CD4-positive, alpha-beta T cell treated with Interleukin-17A for 4 hours (primary cell): ENCODE results near the gene EFHD1.
"Not testable (repeated sequence)": the region's sequence is repeated elsewhere in the genome, so short reads cannot be mapped to it uniquely, and the experiment has no call there.

Experiments
- DNase-seq: peaks from one replicate; pipeline ENCODE4 v3.0.0-alpha.2; 2020; ENCODE audit warnings: mixed read lengths

The EFHD1 gene

DNA sequence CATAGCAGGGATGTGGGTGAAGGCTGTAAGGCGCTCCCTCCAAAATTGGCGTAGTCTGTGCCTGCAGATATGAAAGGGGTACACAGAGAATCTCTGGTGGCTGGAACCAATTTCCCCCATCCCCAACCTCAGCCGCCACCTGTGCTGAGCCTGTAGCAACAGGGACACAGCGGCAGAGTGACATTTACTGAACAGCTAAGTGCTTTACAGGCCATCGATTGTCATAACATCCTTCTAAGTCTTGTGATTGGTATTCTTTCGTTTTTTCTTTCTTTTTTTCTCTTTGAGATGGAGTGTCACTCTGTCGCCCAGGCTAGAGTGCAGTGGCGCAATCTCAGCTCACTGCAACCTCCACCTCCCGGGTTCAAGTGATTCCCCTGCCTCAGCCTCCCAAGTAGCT, 12.2 kb upstream of the EFHD1 start:
- DNase-seq, result no peak

DNA sequence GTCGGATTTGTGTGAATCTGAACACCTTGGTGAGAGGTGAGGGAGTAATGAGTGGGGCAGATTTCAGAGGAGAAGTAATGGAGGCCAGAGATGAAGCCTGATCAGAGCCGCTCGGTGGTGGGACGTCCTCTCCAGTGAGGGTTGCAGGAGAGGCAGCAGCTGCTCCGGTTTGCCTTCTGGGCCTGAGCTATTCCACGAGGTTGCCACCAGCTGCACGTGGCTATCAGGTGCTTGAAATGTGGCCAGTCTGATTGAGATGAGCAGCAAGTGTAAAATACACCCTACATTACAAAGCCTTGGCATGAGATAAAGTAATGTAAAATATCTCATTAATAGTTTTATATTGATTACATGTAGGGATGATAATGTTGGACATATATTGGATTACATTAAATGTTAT, 10.8 kb upstream of the EFHD1 start:
- no peak for DNase-seq

- DNase-seq, result no peak
Observed at GRCh38 chr2:232623768-232624765, 9.3 kb upstream of the EFHD1 start.

- no peak for DNase-seq
Observed at GRCh38 chr2:232626584-232626983, 6.8 kb upstream of the EFHD1 start.

- DNase-seq, result no peak
Observed at GRCh38 chr2:232628466-232629128, 4.8 kb upstream of the EFHD1 start.

DNA sequence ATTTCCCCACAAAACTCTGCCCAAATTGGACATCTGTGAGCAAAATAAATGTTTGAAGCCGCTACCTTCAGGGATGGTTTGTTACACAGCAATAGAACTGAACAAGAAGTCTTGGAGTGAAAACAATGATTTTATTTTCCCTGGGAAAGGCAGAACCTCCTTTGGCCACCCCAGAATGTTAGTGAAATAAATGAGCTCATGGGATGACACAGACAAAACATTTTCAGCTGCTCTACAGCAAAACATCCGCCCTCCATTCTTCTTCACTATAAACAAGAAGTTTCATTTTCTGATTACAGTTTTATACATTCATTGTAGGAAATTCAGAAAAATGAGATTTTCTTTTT, 4.3 kb upstream of the EFHD1 start:
- DNase-seq, result no peak

DNA sequence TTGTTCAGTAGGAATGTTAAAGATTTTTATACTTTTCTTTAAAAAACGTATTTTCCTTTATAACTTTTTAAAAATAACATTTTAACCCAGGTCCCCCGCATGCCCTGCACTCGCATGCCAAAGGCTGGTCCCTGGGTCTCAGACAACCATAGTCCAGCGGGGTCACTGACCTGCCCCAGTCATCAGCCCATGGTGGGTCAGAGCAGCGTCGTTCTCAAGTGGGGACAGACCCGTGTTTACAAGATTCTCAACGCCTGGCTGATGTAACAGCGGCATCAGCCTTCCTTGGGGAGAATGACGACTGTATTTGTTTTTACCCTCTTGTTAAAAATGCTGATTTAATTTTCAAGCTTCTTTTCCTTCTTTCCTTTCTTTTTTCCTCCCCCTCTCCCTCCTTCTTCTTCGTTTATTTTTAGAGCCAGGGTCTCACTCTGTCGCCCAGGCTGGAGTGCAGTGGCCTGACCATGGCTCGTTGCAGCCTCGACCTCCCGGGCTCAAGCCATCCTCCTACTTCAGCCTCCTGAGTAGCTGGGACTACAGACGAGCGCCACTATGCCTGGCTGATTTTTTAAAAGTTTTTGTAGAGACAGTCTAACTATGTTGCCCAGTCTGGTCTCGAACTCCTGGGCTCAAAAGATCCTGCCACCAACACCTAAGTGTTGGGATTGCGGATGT, 1.0 kb upstream of the EFHD1 start:
- no peak for DNase-seq

- DNase-seq, result no peak
Observed at GRCh38 chr2:232632904-232633412, 446 bp upstream of the EFHD1 start.

DNA sequence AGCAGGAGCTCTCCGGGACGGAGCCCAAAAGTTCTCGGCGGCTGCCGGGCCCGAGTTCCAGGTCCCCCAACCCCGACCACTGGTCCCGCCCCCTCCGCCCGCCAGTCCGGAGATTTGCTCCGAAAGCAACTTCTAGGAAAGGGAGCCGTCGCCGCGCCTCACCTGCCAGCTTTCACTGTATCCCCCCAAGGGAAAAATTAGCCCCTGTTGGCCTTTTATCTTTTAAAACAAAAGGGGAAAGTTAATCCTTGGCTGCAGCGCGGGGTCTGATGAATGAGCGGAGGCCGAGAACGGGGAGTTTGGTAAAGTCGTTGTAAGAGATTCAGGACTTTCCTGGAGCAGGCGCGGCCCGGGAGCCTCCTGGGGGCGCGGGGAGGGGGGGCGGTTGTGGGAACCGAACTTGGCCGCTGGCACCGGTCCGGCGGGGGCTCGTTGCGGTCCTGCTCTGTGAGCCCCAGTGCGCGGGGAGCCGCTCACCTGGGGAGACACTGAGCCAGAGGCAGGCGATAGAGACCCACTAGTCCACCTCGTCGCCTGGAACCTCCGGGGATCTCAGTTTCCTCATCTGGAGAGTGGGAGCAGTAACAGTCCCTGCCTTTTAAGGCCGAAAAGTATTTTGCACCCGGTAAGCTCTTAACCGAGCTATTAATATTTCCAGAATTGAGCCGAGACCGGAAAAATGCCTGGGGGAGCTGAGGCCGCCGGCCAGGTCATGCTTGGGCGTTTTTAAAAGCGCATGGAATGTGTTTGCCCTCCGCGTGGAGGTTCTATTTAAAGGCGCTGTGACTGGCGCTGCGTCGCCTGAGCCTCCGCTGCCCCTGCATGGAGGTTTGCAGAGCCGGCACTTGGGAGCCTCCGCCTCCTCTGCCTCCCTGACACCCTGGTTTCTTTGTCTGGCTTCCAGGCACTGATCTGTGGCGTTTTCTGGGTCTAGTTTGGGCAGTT, 1.1 kb downstream of the EFHD1 start:
- DNase-seq, result no peak

DNA sequence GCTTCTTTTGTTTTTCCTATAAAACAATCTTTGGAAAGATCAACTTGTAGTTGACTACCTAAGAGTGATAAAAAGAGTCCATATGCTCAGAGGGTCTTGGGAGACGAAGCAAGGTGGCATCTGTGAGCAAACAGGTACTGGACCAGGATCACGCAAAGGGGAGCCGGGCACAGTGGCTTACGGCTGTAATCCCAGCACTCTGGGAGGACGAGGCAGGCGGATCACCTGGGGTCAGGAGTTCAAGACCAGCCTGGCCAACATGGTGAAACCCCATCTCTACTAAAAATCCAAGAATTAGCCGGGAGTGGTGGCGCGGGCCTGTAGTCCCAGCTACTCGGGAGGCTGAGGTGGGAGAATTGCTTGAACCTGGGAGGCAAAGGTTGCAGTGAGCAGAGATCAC, 2.0 kb downstream of the EFHD1 start:
- not testable (repeated sequence) for DNase-seq

DNA sequence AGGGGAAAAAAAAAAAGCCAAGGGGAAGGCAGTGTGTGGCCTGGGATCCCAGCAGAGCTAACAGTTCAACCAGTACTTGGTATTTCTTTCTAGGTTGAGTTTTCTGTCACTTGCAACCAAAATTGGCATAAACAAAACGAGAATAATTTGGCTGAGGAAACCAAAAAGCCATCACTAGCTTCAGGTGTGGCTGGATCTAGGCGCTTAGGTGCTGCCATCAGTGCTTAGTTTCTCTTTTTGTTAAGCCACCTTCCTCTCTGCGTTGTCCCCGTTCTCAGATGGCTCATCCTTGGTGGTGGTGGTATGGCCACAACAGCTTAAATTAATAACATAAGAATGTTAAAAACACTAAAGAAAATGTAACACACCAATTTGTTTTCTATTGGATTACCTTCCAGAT, 2.4 kb downstream of the EFHD1 start:
- DNase-seq, result no peak

- peak; percentile 23 for DNase-seq
Observed at GRCh38 chr2:232636788-232637420, 3.5 kb downstream of the EFHD1 start.

DNA sequence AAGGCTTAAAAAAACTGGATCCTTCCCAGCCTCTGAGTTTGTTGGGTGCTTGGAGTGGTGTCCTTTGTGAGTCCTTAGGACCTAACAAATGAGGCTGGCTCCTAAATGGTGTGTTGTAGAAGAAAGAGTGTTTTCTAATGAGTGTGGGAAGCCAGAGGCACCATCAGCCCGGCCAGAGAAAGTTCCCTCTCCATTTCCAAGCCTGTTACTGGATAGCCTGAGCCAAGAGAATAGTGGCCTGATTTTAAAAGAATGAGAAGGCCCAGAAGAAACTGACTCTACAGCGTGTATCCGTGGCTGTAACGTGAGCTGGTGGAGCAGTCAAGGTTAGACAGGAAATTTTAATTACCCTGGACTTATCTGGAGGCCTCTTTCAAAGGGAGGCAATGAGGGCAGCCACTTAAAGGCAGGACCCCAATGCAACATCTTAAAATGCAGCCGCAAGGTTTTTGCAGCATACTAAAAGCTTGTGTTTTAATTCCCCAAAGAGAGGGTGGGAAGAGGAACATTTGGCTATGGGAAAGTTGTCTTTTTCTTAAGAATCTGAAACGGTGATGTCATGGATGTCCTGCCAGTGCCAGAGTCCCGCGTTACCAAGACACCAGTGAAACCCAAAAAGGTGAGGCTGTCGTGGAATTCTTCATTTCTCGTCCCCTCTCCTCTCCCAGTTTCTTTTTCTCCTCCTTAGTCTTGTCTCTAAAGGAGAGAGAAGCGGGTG, 4.6 kb downstream of the EFHD1 start:
- DNase-seq, result no peak

- DNase-seq, result no peak
Observed at GRCh38 chr2:232641153-232641848, 7.9 kb downstream of the EFHD1 start.

DNA sequence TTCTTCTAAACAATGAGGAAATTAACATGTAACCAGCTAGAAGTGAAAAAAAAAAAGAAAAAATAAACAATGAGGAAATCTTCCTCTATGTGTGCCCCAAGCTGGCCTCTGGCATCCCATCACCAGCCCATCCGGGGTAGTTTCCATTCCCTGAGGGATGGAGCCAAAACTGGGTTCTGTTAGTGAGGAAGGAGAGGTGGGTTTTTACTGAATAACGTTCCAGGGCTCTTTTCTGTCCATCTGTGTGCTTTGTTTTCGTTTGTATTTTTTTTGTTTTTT, 9.7 kb downstream of the EFHD1 start:
- DNase-seq, result no peak

DNA sequence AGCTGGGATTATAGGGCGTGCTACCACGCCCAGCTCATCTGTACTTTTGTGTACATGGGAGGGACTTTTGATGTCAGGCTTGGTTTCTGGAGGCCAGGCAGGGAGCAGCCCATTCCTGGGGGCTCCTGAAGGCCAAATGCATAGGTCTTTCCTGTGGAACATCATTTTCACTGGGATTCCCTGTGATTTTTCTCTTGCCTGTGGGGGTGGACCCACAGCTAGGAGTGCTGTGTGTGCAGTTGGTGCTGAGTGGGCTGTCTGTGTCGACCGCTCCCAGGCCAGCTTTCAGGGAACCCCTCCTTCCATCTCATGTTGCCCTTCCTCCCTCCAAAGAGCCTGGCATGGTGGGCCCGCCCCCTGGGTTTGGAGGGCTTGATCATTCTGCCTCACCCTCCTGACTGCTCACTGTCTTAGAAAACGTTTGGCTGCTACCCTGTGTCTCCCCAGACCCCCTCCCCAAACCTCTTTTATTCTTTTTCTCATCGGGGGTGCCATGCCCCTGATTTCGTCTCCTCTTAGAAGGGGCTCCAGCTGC, 10.5 kb downstream of the EFHD1 start:
- DNase-seq, result no peak

GRCh38 chr2:232645061-232645460, 11.7 kb downstream of the EFHD1 start:
- DNase-seq, result no peak

GRCh38 chr2:232646726-232647125, 13.3 kb downstream of the EFHD1 start:
- no peak for DNase-seq

- DNase-seq, result no peak
Observed at GRCh38 chr2:232647261-232647660, 13.9 kb downstream of the EFHD1 start.

- no peak for DNase-seq
Observed at GRCh38 chr2:232649033-232649432, 15.6 kb downstream of the EFHD1 start.

- no peak for DNase-seq
Observed at GRCh38 chr2:232652505-232652851, 19.1 kb downstream of the EFHD1 start.
